Naive B cell (primary cell): ENCODE data around the gene C9. TPM values are rescaled to one million over a fixed set of nuclear protein-coding genes. Genes with fewer than 3 reads are reported as not detected.

Experiments used
- ATAC-seq, 2 donors: fragments of 150-1000 bp; cut with Tn5 transposase; 2 replicates each; pipeline ENCODE4 v1.10.0; 2021; ENCODE audit warnings: low read depth in 2 of 2, mild to moderate bottlenecking in 2 of 2, moderate library complexity in 2 of 2
- DNase-seq: peaks from one replicate; pipeline ENCODE4 v3.0.0; 2022
- H3K27ac Mint-ChIP-seq, 6 donors: one replicate each; pipeline ENCODE4 v1.8.0; 2020 to 2022; ENCODE audit warnings: mild to moderate bottlenecking in 6 of 6, mixed read lengths in 6 of 6, moderate library complexity in 5 of 6, inconsistent platforms in 2 of 6
- H3K27me3 Mint-ChIP-seq, 3 donors: one replicate each; pipeline ENCODE4 v1.8.0; 2021 to 2022; ENCODE audit warnings: mixed read lengths in 3 of 3, mild to moderate bottlenecking in 1 of 3
- H3K36me3 Mint-ChIP-seq, 2 donors: one replicate each; pipeline ENCODE4 v1.8.0; 2020 to 2022; ENCODE audit warnings: mixed read lengths in 2 of 2, inconsistent platforms in 1 of 2, mild to moderate bottlenecking in 1 of 2
- H3K4me1 Mint-ChIP-seq, 3 donors: one replicate each; pipeline ENCODE4 v1.8.0; 2020 to 2022; ENCODE audit warnings: mixed read lengths in 3 of 3, inconsistent platforms in 1 of 3, mild to moderate bottlenecking in 1 of 3, moderate library complexity in 1 of 3
- H3K4me3 Mint-ChIP-seq, 8 donors: one replicate each; pipeline ENCODE4 v1.8.0; 2020 to 2022; ENCODE audit warnings: mild to moderate bottlenecking in 8 of 8, mixed read lengths in 8 of 8, moderate library complexity in 8 of 8, inconsistent platforms in 2 of 8
- H3K9me3 Mint-ChIP-seq, 7 donors: one replicate each; pipeline ENCODE4 v1.8.0; 2020 to 2022; ENCODE audit warnings: mixed read lengths in 7 of 7, mild to moderate bottlenecking in 5 of 7, inconsistent platforms in 2 of 7, moderate library complexity in 1 of 7
- polyA plus RNA-seq, 6 donors: library from polyadenylated mRNA; unstranded; fragments of 300-500 nt; fragmentation: Illumina TruSeq; gene quantifications; one replicate each; pipeline ENCODE4 v1.2.3, GENCODE V29; 2021; ENCODE audit warnings: low read depth in 6 of 6

The C9 gene
- polyA plus RNA-seq, 6 donors from 2014 or later = not detected

GRCh38 chr5:39394946-39395345, 30.7 kb upstream of the C9 start:
- no peaks in the 10 kb centered on the region for H3K27me3 Mint-ChIP-seq
- H3K36me3 Mint-ChIP-seq = no peaks in the 10 kb centered on the region
- ATAC-seq = no peak
- H3K4me1 Mint-ChIP-seq = peaks cover 4 to 5% (median 5%) of the 10 kb centered on the region in 3 donors
- no peak overlapping the region for H3K4me3 Mint-ChIP-seq
- no peaks in the 10 kb centered on the region for H3K9me3 Mint-ChIP-seq
- no peak overlapping the region for H3K27ac Mint-ChIP-seq
- no peak for DNase-seq

DNA sequence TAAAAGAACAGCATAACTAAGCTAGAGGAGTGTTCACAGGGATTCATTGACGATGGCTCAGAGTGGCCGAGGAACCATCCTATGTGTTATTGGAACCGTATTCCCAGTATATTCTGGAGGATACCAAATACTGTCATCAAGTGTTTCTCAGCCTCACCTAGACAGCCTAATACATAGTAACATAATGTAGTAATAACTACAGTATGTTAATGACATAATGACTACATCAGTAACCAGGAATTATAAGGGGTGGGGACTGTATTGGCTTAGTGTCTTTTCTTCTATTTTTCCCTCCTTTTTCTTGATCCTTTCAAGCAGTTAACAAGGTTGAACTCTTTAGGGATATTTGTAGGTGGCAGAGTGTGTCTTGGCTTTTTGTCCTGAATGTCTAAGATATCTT, 26.6 kb upstream of the C9 start:
- no peaks in the 10 kb centered on the region for H3K9me3 Mint-ChIP-seq
- H3K36me3 Mint-ChIP-seq = no peaks in the 10 kb centered on the region
- DNase-seq (no peak), ATAC-seq (no peak)
- H3K27ac Mint-ChIP-seq = no peak overlapping the region
- H3K4me3 Mint-ChIP-seq = no peak overlapping the region
- no peaks in the 10 kb centered on the region for H3K4me1 Mint-ChIP-seq
- H3K27me3 Mint-ChIP-seq = no peaks in the 10 kb centered on the region

DNA sequence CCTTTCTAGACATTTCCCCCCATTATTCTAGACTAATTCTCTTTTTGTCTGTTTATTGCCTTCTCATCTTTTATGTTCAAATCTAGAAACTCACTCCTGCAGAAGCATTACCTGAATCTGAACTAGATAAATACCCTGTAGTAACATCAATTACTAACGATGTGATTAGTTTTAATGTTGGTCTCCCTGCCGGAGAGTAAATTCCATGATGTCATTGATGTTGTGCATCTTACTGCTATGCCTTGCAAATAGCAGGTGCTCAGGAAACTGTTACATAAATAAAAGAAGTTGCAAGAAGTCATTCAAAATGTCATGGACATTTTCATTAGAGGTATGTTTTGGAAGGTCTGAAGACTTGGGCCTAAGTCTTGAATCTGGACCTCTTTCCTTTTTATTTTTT, 23.0 kb upstream of the C9 start:
- H3K27ac Mint-ChIP-seq = no peak overlapping the region
- no peaks in the 10 kb centered on the region for H3K9me3 Mint-ChIP-seq
- ATAC-seq = no peak
- no peaks in the 10 kb centered on the region for H3K4me1 Mint-ChIP-seq
- H3K27me3 Mint-ChIP-seq = peaks cover 0 to 4% (median 0%) of the 10 kb centered on the region in 3 donors
- no peak overlapping the region for H3K4me3 Mint-ChIP-seq
- no peaks in the 10 kb centered on the region for H3K36me3 Mint-ChIP-seq
- DNase-seq = no peak

GRCh38 chr5:39384271-39384670, 20.0 kb upstream of the C9 start:
- Mint-ChIP-seq H3K27me3 (peaks cover 0 to 12% (median 0%) of the 10 kb centered on the region in 3 donors), H3K36me3 (no peaks in the 10 kb centered on the region), H3K4me1 (no peaks in the 10 kb centered on the region), H3K9me3 (no peaks in the 10 kb centered on the region), H3K27ac (no peak overlapping the region), H3K4me3 (no peak overlapping the region)
- DNase-seq (no peak), ATAC-seq (no peak)

DNA sequence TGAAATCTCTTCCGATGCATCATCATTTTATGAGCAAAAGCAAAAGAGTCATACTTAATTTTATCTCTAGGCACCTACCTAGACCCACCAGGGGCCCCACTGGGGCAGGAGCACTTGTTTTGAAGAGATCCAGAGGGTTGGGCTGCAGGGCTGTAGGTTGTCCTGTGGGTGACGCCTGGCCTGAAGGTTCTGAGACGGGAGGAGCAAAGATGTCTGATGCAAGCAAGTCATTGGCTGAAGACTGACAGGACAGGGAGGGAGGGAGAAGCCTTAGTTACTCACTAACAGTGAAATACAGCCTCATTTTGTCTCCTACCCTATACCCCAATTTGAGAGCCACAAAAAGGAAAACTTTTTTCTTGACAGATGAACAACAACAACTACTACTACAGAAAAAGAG, 17.1 kb upstream of the C9 start:
- Mint-ChIP-seq H3K36me3 (no peaks in the 10 kb centered on the region), H3K4me1 (no peaks in the 10 kb centered on the region), H3K27me3 (peaks cover 0 to 12% (median 1%) of the 10 kb centered on the region in 3 donors), H3K27ac (no peak overlapping the region), H3K4me3 (peak overlapping the region in 1 of 8 donors; percentile 13), H3K9me3 (no peaks in the 10 kb centered on the region)
- no peak for DNase-seq
- ATAC-seq = no peak

GRCh38 chr5:39379693-39380092, 15.4 kb upstream of the C9 start:
- Mint-ChIP-seq H3K27me3 (peaks cover 0 to 12% (median 6%) of the 10 kb centered on the region in 3 donors), H3K36me3 (no peaks in the 10 kb centered on the region)

GRCh38 chr5:39377613-39378012, 13.3 kb upstream of the C9 start:
- Mint-ChIP-seq H3K36me3 (no peaks in the 10 kb centered on the region), H3K9me3 (no peaks in the 10 kb centered on the region), H3K4me3 (no peak overlapping the region), H3K4me1 (no peaks in the 10 kb centered on the region), H3K27me3 (peaks cover 0 to 12% (median 6%) of the 10 kb centered on the region in 3 donors), H3K27ac (no peak overlapping the region)
- ATAC-seq = no peak
- DNase-seq = no peak

More at GRCh38 chr5:39379693-39380092, 15.4 kb upstream of the C9 start:
- H3K9me3 Mint-ChIP-seq = no peaks in the 10 kb centered on the region
- H3K4me3 Mint-ChIP-seq = no peak overlapping the region
- no peak overlapping the region for H3K27ac Mint-ChIP-seq
- no peaks in the 10 kb centered on the region for H3K4me1 Mint-ChIP-seq
- no peak for DNase-seq
- no peak for ATAC-seq

GRCh38 chr5:39376293-39376714, 12.0 kb upstream of the C9 start:
- no peak overlapping the region for H3K4me3 Mint-ChIP-seq
- peak; percentile 37 to 46 for ATAC-seq
- H3K27me3 Mint-ChIP-seq = peaks cover 0 to 6% (median 0%) of the 10 kb centered on the region in 3 donors

GRCh38 chr5:39373791-39374190, 9.5 kb upstream of the C9 start:
- Mint-ChIP-seq H3K27me3 (peaks cover 0 to 6% (median 0%) of the 10 kb centered on the region in 3 donors), H3K27ac (no peak overlapping the region), H3K4me3 (no peak overlapping the region), H3K9me3 (no peaks in the 10 kb centered on the region), H3K4me1 (no peaks in the 10 kb centered on the region), H3K36me3 (no peaks in the 10 kb centered on the region)
- ATAC-seq = no peak
- no peak for DNase-seq

More at GRCh38 chr5:39376293-39376714, 12.0 kb upstream of the C9 start:
- Mint-ChIP-seq H3K9me3 (no peaks in the 10 kb centered on the region), H3K4me1 (no peaks in the 10 kb centered on the region), H3K27ac (no peak overlapping the region), H3K36me3 (no peaks in the 10 kb centered on the region)
- DNase-seq = peak; percentile 32

- no peak overlapping the region for H3K4me3 Mint-ChIP-seq
Measured at GRCh38 chr5:39371367-39371635, 7.0 kb upstream of the C9 start.

GRCh38 chr5:39370555-39371366, 6.5 kb upstream of the C9 start:
- H3K27ac Mint-ChIP-seq = peak overlapping the region in 1 of 6 donors; percentile 81
- ATAC-seq (no peak), DNase-seq (no peak)
- H3K36me3 Mint-ChIP-seq = no peaks in the 10 kb centered on the region
- no peak overlapping the region for H3K4me3 Mint-ChIP-seq
- no peaks in the 10 kb centered on the region for H3K9me3 Mint-ChIP-seq
- no peaks in the 10 kb centered on the region for H3K4me1 Mint-ChIP-seq
- H3K27me3 Mint-ChIP-seq = peaks cover 0 to 8% (median 3%) of the 10 kb centered on the region in 3 donors

More at GRCh38 chr5:39371367-39371635, 7.0 kb upstream of the C9 start:
- H3K4me1 Mint-ChIP-seq = no peaks in the 10 kb centered on the region
- H3K27ac Mint-ChIP-seq = no peak overlapping the region
- ATAC-seq = no peak
- H3K36me3 Mint-ChIP-seq = no peaks in the 10 kb centered on the region
- H3K27me3 Mint-ChIP-seq = peaks cover 0 to 8% (median 6%) of the 10 kb centered on the region in 3 donors
- H3K9me3 Mint-ChIP-seq = no peaks in the 10 kb centered on the region
- DNase-seq = no peak

DNA sequence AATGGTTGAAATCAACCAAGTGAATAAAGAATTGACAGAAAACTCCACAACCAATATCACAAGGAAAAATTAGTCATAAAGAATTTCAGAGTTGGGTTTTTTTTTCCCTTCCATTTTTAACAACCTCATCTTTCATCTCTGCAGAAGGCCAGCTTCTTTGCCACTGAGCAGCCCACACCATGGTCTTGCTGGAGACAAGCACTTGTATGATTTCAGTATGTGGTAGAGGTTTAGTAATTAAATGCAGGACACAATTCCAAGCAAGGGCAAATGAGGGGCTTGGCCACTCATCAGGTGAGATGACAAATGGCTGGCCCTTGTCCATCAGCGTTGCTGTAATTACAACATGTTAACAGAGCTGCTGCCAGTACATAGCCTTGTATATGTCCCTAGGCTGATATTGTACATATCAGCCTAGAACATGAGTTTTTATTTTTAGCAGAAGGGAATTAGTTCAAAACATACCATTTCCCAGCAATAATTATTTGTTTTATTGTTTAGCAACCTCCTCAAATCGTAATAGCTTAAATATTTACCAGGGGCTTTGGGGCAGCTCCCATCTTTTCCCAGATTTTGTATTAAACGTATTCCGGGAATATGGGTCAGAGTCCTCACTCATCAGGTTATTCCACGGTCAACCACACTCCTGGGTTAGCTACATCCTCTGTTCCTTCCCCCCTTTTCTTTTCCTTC, 5.0 kb upstream of the C9 start:
- ATAC-seq = no peak
- peak overlapping the region in 1 of 6 donors; percentile 51 for H3K27ac Mint-ChIP-seq
- peaks cover 0 to 8% (median 3%) of the 10 kb centered on the region in 3 donors for H3K27me3 Mint-ChIP-seq
- no peaks in the 10 kb centered on the region for H3K36me3 Mint-ChIP-seq
- no peaks in the 10 kb centered on the region for H3K9me3 Mint-ChIP-seq
- no peak overlapping the region for H3K4me3 Mint-ChIP-seq
- no peaks in the 10 kb centered on the region for H3K4me1 Mint-ChIP-seq
- no peak for DNase-seq

DNA sequence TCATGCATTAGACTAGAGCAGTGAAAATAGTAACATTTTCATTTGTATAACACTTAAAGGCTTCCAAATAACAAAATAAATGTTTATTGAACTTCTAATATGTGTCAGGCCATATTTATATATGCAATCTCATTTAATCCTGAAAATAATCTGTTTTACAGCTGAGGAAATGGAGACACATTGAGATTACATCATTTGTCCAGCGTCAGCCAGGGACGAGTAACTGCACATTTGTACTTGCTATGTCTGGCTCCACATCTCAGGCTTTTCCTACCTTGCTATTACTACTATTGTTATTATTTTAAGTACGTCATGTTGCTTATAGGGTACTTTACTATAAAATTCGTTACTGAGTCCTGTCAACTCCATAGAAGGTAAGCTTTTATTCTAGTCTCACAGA, 3.8 kb upstream of the C9 start:
- H3K27ac Mint-ChIP-seq = no peak overlapping the region
- H3K36me3 Mint-ChIP-seq = no peaks in the 10 kb centered on the region
- H3K4me1 Mint-ChIP-seq = no peaks in the 10 kb centered on the region
- no peaks in the 10 kb centered on the region for H3K9me3 Mint-ChIP-seq
- ATAC-seq (no peak), DNase-seq (no peak)
- peaks cover 0 to 8% (median 3%) of the 10 kb centered on the region in 3 donors for H3K27me3 Mint-ChIP-seq
- H3K4me3 Mint-ChIP-seq = no peak overlapping the region

GRCh38 chr5:39367711-39368110, 3.4 kb upstream of the C9 start:
- Mint-ChIP-seq H3K36me3 (no peaks in the 10 kb centered on the region), H3K9me3 (no peaks in the 10 kb centered on the region), H3K27ac (no peak overlapping the region), H3K27me3 (peaks cover 0 to 8% (median 3%) of the 10 kb centered on the region in 3 donors), H3K4me3 (no peak overlapping the region), H3K4me1 (no peaks in the 10 kb centered on the region)
- ATAC-seq (no peak), DNase-seq (no peak)
